GM20431 (cell line): Measurements from ENCODE around the gene HAO1.
"Not testable (repeated sequence)": the region's sequence is repeated elsewhere in the genome, so short reads cannot be mapped to it uniquely, and the experiment has no call there.

Experiments
- in situ Hi-C: fragments of 300-500 bp; cut with MseI, MboI; formaldehyde crosslinking; loops from one replicate; pipeline ENCODE4 v1.15.0; 2020; ENCODE audit warnings: low sequenced_read_pairs; ENCODE audit not compliant: unreplicated experiment

HAO1 gene

DNA sequence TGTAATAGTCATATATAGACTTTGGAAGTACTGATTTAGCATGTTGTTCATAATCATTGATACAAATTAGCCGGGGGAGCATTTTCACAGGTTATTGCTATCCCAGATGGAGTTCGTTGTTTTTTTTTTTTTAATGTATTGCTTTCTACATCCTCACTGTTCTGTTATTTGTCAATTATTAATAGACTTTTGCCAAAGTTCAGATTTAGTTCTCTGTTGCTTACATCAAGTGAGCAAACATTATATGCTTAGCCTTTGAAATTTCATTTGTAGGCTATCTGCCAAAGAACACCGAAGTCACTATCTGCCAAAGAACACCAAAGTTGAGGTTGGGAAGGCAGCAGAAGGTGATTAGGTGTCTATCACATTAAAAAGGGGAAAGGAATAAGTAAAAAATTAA lies at the start of gene HAO1:
Gene HAO1, minus strand, starts transcription at position 118 of the 400 bp plus-strand sequence. Its CDS starts 36 bp downstream, at position 82.
- in situ Hi-C loops: no loop called here

DNA sequence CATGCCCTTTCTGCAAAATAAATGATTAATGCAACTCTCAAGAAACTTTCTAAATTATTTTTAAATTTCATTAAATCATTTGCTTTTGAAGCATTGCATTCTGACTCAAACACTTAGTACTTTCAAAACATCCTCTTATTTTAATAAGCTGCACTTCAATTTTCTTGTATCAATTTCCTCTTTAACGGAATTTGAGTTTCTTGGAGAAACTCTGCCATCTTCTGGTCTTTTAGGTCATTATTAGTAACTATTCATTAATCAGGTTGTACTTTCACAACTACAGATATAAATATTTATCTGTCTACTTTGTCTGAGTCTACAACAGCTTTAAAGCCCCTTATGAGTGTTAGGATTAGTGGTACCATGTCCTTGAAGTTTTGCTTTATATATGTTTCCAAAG lies 49.1 kb upstream of the HAO1 start:
- in situ Hi-C loops: no loop called here

DNA sequence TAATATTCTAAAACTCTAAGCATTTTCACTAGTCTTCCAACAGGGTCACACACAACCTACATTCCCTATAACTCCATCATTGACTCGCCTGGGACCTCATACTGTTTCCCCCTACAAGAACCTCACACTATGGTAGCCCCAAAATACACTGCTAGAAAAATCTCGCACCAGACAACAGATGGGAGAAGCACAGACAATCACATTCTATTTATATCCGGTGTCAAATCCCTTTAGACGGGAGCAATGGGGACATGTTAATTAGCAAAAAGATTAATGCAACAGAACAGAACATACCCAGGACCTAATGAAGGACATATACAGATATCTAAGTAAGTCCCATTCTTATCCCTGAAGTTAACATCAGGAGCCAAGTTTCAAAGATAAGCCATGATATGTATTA lies 45.7 kb upstream of the HAO1 start:
- in situ Hi-C loops: no loop called here

DNA sequence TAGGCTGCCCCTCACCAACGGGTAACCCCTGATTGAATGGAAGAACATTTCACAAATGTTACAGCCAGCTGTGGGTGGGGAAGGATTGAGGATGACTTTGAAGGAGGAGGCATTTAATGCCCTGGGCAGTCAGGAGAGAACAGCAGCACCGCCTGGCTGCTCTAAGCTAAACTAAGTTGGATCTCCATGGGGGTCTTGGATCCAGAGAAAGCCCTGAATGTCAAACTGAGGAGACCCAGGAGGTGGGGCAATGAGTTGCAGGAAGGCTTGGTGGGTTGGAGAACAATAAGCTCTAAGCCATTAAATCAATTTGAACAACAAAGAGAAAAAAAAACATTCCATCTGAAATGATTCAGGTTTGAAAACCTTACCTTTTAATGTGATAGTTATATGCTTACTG lies 43.9 kb upstream of the HAO1 start:
- in situ Hi-C loops: no loop called here

DNA sequence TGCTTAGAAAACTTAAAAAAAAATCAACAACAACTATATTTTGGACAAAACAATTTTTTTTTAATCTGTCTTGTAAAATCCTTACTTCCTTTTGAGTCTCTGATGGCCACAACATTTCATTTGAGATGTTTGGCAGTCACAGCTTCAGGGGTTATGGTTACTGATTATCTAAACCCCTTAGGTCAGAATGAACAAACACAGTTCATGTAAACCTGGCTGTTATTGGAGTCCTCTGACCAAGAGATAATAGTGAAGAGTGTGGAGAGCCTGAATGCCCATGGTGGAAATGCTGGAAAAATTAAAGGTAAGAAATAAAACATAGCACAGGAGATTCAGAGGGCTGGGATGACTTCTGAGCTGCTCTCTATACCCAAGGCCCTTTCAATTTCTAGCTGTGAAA lies 41.1 kb upstream of the HAO1 start:
- in situ Hi-C loops: no loop called here

DNA sequence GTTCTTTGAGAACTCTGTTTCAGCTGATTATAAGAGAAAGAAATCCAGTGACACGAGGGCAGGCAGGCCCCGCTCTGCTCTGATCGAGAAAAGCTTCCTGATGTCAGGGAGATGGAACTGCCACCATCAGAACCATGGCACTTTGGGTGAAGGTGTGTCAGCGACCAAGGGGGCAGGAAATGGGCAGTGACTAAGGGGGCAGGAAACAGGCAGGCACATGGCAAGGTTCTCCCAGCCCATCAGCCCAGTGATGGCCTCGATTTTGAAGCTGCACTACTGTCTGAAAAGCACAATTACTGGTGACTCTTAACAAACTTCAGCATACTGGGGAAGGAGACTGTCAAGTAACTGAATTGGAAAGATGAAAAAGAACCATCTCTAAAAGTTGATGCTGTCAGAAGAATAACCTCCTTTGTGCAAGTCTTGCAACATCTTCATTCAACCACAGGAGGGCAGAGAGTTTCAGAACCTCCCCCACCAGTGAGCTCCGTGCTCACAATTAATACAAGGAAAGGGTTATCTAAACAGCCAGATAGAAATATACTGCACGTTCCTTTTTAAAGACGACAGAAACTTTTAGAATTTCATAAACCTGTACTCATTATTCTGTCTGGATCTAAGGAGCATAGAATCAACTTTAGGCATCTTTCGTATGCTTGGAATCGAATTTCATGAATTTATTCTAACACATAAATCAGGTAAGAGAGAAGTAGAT lies 40.2 kb upstream of the HAO1 start:
- in situ Hi-C loops: no loop called here

DNA sequence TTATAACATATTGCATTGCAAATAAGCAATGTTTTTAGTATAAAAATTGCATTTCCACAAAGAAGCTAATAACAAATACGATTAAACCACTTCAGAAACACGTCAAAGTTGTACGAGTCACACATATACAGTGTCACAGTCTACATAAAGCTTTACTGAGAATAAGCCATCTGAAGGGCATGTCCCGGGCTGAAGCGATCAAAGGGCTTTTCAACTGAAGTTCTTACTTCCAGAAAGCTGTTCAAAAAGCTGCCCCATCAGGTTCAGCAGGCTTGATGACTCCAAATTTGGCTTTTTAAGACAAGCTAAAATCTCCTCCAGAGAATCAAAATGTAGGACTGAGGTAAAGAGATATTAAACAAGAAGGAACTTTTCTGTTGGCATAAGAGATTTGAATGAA lies 37.5 kb upstream of the HAO1 start:
- in situ Hi-C loops: no loop called here

DNA sequence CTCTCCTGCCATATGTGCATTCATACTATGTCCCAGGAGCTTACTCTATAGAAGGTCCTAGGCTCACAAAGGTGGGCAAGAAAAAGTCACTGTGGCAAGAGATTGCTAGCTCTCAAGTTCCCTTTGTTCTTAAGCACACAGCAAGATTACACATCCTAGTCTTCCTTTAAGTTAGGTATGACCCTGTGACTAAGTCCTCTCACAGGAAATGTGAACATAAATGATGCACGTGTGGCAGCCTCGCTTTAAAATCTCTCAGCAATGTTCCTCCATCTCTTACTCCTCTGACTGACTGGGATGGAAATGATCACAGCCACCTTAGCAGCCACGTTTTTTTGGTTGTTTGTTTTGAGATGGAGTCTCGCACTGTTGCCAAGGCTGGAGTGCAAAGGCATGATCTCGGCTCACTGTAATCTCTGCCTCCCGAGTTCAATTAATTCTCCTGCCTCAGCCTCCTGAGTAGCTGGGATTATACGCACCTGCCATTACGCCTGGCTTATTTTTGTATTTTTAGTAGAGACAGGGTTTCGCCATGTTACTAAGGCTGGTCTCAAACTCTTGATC lies 35.7 kb upstream of the HAO1 start:
- in situ Hi-C loops: no loop called here

DNA sequence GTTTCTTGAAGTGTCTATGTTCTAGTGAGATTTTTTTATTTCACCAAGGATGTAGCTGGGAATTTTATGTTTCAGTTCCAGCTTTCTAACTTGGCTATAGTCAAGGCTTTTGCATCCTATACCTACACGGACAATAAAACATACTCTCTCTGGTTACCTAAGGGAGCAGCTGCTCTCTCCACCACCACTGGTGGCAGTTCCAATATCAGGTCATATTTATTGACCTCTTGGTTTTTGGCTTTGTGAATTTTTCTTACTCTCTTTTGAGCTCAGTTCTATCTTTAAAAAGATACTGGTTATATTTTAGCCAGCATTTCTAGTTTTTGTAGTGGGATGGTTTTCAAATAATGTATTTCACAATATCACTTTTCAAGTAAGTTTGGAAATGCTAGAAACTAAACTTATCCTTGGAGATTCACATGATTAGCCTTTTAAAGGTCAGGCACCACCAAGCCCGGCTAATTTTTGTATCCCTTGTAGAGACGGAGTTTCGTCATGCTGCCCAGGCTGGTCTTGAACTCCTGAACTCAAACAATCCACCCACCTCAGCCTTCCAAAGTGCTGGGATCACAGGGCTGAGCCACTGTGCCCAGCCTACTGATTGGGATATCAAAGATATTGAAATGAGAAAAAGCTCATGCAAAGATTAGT lies 34.7 kb upstream of the HAO1 start:
- in situ Hi-C loops: no loop called here

DNA sequence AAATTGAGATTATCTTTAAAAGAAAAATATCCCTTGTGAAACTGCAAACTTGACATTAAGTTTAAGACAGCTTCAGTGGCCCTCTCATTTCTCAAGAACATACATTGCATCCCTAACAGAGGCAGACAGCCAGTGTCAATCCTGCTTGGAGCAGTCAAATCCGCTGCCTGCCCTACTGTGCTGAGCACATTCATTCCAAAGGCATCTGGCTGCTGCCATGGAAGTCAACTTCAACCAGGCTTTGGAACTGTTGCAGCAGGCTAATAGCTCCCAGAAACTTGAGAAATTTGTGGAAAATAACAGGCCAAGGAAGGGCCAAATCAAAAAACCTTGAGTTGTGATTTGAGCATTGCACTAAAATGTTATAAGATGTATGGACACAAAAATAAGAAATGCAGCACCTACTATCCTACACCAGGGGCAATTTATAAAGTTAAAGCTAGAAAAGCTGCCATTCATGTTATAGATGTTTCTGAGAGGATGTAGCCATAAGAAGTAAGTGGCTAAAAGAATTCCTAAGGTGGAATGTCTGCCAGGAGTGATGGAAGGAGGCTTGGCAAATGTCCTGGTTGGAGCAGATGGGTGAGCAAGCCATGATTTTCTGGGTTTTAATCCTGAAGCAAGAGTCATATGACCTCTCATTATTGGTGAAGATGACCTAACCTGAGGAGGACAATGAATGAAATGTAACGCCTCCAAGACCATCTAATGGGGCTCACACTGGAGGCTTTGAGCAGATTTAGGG lies 31.4 kb upstream of the HAO1 start:
- in situ Hi-C loops: no loop called here

DNA sequence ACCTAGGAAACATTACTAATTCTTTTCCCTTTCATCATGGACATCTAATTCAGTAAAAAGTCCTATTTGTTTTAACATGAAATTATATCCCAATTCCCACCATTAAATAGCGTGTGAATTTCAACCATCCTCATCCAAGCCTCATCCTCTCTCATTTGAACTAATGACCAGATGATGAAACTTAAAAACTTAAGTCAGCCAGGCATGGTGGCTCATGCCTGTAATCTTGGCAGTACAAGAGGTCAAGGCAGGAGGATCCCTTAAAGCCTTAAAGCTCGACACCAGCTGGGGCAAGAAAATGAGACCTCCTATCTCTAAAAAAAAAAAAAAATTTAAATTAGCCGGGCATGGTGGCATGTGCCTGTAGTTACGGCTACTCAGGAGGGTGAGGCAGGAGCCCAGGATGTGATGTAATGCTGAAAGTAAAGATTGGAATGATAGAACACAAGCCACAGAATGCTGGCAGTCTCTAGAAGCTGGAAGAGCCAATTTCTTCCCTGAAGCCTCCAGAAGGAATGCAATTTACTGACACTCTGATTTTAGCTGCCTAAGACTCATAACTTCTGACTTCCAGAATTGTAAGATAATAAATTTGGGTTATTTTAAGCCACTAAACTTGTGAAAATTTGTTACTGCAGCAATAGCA lies 27.1 kb upstream of the HAO1 start:
- in situ Hi-C loops: no loop called here

DNA sequence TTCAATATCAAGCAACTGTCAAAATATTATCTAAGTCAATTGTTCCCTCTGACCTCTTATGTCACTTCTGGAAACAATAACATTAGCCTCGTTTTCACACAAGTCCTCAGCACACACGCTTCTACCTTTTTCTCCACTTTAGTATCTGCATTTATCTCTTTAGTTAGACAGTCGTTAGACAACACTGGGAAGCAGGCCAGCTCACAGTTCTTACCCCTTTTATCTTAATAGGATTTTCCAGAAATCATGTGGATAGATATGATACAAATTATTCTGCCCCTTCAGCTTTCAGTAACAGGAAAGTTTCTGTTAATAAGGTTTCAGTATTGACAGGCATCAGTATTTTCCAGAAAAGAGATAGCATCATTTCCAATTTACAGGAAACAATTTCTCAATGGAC lies 25.9 kb upstream of the HAO1 start:
- in situ Hi-C loops: no loop called here

DNA sequence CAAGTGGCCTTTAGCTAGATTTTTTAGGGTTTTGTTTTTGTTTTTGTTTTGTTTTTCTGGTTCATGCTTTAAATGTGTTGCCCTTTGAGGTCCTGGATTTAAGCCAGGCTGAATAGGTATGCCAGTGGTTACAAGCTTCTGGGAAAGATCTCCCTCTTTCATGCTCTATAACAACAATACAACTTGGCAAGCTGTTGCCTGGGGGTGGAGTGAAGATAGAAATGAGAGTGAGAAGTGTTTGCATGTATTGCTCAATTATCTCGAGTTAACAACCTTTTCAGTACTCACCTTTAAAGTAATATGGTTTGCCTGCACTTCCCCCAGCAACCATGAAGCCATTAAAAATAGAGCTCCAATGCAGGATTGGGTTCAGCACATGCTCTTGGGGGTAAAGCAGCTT lies 19.2 kb upstream of the HAO1 start:
- in situ Hi-C loops: no loop called here

DNA sequence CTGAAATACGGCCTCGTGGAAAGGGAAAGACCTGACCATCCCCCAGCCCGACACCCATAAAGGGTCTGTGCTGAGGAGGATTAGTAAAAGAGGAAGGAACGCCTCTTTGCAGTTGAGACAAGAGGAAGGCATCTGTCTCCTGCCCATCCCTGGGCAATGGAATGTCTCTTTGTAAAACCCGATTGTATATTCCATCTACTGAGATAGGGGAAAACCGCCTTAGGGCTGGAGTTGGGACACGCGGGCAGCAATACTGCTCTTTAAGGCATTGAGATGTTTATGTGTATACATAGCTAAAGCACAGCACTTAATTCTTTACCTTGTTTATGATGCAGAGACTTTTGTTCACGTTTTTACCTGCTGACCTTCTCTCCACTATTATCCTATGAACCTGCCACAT lies 16.3 kb upstream of the HAO1 start:
- in situ Hi-C loops: not testable (repeated sequence)

DNA sequence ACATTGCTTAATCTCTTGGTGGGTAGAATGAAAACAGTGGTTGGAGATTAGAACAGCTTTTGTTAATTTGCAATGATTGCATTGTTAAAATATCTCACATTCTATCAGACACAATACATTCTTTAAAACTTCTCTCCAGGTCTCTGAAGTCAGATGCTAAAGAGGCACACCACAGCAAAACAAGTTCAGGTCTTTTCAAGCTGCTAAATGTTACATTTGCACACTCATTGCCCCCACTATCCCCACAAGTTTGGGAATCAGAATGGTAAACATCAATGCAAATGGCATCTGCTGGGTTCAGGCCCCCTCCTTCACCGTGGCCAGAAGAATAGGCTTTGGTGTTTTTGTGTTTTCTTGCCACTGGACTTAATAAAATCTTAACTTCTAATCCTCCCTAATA lies 10.1 kb upstream of the HAO1 start:
- in situ Hi-C loops: no loop called here

DNA sequence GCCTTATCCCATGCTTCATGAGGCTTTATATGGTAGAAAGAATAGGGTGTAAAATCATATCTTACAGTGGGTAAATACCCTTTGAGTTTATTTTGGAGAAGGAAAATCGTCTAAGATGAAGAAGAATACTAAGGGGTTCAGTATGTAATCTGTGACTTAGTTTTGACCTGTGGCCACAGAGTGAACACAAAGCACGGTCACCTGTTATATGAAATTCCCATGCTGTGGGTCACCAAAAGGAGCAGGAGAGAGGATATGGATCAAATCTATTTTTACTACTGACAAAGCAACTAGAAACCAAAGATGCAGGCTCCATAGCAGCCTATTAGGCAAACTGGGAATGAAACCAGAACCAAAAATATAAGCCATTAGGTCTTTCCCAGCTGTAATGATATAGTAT lies 3.6 kb upstream of the HAO1 start:
- in situ Hi-C loops: no loop called here

DNA sequence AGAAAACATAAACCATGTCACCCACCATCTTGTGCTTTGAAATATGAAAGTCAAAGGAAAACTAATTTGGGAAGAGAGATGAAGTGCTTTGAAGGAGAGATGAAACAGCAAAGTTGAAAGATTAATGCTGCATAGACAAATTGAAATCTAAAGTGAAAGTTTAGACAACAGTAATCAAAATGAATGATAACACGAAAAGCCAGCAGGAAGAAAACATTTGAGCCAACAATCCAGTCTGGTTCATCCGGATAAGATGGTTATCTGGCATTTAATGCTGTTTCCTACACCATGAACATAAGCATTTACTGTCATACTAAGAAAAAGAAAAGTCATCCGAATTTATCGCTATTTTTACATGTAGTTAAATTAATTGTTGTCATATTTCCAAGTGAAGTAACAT lies 595 bp downstream of the HAO1 start:
- in situ Hi-C loops: no loop called here

DNA sequence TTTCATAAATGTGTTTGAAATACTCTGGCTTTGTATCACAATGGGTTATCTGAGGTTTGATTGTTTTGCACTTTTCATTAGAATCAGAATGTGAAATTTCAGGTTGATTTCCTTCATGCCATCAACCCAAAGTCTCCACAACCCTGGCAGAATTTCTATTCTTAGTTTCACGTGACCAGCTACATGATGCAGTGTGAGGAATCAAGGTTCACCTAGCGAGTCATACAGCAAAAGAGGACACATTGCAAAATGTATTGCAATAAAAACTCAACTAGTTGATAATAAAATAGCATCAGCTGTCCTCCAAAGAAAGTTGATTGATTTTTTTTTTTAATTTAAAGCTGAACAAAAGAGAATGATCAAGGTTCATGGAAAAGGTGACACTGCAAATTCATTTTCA lies 2.2 kb downstream of the HAO1 start:
- in situ Hi-C loops: no loop called here

DNA sequence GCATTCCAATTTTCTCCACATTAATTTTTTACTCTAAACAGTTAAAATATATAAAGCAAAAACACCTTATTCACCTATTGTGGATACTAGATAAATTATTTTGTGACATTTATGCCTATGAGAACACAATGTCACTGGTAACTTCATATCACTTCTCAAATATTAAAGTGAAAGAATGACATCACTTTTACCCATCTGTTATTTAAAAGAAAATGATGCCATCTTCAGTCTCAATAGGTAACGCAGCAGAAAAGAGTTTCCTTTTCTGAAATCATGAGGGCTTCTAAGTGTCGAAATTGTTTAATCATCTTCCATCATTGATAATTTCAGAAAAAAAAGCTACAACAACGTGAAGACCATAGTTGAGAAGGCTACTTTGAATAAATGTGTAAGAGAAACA lies 2.9 kb downstream of the HAO1 start:
- in situ Hi-C loops: no loop called here

DNA sequence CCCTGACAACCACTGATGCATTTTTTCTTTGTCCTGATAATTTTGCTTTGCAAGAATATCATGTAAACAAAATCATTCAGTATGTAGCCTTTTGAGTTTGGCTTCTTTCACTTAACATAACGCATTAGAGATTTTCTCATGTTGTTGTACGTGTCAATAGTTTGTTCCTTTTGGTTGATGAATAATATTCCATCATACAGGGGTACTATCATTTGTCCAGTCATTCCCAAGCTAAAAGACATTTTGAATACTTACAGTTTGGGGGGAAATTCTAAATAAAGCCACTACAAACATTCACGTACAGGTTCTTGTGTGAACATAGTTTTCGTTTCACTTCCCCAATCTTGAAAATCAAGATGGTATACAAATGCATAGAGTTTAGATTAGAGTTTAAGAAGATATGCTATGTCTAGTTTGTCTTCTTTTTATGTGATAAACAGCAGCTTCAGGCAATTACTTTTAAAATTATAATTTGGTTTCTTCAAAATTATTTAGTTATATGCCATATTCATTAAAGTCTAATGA lies 5.2 kb downstream of the HAO1 start:
- in situ Hi-C loops: no loop called here
